Measurements from ENCODE around the gene FAXDC2. TPM values are rescaled to one million over a fixed set of nuclear protein-coding genes. Genes with fewer than 3 reads are reported as not detected.
A peak's percentile ranks its signal among the peaks of the same experiment; 100 is the strongest.
"Not testable (repeated sequence)": the region's sequence is repeated elsewhere in the genome, so short reads cannot be mapped to it uniquely, and the experiment has no call there.

The FAXDC2 gene
- total RNA-seq, 1 donor from 2014 or later = 32.3 TPM

DNA sequence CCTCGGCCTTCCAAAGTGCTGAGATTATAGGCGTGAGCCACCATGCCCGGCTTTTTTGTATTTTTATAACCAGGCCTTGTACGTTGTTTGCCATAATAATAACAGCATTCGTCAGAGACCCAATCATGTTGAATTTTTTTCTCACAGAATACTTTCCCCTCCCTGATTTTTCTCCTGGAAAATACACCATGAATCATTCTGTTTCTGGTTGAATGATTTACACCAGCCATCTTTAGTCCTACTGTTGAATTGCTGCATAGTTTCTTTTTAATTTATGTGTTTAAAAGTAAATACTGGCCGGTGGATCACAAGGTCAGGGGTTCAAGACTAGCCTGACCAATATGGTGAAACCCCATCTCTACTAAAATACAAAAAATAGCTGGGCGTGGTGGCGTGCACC is 11.5 kb upstream of the FAXDC2 start:
- DNase-seq (ENCODE audit: low spot score) = no peak

DNA sequence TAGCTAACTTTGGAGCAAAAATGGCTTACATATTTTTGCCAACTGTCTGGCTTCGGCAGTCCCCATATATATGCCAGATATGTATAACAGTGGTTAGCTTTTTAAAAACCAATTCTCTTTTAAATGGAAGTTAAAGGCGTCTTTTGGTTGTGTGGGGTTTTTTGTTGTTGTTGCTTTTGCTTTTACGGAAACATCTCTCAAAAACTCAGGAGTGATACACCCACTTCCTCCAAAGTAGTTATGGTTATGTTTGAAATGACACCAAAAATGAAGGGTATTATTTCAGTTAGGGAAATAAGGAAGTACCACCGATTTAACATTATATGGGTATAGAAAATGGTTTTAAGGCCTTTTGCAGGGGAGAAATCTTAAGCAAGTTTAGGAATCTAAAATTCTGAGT is 10.4 kb upstream of the FAXDC2 start:
- no peak for DNase-seq (ENCODE audit: low spot score)

DNA sequence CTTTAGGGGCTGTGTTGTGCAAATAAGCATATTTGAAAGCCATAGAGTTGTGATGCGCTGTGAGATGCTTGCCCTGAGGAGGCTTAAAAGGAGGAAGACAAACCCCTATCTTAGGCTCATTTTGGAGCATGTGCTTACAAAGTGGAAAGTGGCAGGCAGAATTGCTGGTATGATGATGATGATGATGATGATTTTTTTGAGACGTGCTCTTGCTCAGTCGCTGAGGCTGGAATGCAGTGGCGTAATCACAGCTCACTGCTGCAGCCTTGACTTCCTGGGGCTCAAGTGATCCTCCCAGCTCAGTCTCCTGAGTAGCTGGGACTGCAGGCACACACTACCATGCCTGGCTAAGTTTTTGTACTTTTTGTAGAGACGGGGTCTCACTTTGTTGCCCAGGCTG is 9.7 kb upstream of the FAXDC2 start:
- peak; percentile 64 for DNase-seq (ENCODE audit: low spot score)

DNA sequence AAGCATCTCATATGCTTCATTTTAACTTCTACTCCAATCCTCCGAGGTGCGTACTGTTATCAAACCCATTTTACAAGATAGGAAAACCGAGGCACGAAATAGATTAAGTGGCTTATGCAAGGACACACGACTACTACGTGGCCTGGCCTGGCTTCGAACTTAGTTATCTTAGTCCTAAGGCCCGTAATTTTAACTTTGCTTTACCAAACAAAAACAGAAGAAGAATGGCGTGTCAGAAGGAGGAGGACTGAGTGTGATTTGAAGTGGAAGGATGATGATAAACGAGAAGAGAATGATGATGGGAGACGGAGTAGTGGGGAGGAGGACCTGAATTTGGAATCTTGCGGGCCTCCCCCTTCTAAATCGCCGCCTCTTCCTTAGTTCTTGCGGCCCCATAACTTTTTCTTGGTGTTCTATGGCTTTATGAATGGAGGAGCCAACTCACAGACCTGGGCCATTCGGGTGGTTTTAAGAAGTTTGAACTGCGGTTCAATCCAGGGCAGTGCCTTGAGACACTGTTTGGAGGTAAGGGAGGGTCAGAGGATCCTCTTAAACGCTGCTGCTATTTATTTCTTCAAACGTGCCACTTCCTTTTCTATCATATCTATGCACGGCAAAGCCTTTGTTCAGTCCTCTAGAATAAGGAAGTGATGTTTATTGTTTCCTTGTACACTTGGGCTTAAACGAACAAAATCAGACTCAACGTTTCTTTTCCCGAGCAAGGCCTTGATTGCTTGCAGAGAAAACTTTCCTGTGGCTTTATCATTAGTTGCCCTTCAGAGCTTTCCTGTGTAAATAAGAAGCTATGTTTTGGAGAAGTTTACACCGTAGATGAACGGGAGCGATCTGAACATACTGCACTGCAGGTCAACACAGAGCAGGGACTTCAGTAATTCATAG is 8.8 kb upstream of the FAXDC2 start:
- DNase-seq (ENCODE audit: low spot score) = peak; percentile 41

DNA sequence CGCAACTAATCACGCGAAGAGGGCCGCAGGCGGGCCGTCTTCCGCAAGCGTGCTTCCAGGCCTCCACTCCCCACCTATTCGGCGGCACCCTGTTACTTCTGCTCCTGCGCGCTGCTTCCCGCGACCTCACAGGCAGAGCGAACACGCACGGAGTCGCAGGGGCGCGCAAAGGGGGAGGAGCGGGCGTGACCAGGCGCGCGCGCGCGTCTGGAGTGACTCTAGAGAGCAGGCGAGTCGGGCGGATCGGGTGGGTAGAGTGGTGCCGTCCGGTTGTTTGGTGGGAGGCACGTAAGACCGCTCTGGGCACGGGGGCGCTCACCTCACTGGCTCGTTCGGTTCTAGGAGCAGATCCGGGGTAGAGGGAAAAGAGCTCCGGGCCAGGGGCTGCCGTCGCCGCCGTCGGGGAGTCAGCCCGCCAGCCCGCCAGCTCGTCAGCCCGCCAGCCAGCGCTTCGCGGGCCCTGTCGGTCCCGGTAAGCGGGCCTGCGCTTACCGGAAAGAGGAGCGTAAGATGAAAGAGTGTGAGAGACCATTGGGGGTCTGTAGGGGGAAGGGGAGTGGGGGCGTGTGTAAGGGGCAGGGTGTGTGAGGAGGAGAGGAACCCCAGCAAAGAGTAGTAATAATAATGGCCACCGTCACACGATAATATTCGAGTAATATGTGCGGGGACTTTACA is 8.0 kb upstream of the FAXDC2 start, which contains the start of gene CNOT8:
Gene CNOT8, plus strand, starts transcription at position 331 of the 675 bp plus-strand sequence. CDS start 4,652 bp downstream, outside the sequence.
- DNase-seq (ENCODE audit: low spot score) = peak; percentile 99

DNA sequence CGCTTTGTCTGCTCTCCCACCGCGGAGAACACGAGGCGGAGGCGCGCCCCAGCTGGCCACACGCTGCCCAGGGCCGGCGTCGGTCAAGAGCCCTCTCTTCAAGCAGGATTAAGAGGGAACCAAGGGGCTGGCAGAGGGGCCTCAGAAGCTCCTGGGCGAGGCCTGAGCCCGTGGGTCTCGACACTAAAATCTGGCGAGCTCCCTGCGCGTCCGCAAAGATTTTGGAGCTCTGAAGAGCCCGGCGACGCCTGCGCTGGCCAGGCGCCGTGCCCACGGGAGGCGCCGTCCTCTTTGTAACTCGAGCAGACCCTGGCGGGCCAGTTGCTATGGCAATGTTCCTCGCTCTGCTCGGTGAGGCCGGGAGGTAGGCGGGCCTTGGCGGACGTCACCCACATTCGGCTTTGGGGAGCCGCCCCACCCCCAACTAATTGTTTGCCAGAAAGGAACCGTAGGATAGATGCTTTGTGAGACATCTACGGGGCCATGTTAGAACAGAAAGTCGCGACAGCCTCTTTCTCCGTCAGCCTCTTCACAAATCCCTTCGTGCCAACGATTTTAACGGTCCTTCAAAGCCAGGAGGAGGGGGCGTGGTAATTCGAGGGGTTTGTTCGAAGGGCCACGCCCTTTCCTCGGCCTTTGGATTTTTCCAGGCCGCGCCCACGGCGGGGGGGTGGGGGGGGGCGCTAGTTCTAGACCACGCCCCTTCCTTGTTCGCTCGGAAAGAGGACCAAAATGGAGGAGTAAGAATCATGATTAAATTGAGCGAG is 7.3 kb upstream of the FAXDC2 start:
- peak; percentile 99 for DNase-seq (ENCODE audit: low spot score)

DNA sequence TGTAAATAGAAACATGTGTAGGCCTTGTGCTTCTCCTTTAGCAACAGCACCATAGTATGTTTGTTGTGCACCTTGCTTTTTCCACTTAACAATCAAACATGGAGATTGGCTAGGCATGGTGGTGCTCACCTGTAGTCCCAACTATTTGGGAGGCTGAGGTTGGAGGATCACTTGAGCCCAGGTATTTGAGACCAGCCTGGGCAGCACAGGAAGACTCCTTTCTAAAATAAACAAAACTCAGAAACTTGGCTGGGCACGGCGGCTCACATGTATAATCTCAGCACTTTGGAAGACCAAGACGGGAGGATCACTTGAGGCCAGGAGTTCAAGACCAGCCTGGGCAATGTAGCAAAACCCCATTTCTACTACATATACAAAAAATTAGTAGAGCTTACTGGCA is 948 bp upstream of the FAXDC2 start:
- DNase-seq (ENCODE audit: low spot score) = no peak

DNA sequence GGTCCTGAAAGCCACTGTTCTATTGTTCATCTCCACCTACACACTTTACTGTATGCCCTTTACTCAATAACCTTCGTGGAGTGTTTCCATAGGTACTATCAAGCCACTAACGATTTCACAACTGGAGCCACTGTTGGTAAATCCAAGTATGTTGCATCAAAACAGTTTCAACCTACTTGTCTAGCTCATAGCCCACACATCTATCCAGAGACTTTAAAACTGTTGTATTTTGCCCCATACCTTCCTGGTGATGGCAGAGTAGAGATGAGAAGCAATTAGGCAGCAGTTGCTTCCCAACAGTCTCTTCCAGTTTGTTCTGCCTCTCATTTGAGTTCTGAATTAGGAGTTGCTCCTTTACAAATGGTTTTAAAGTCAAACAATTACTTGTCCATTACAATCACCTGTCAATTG is 607 bp downstream of the FAXDC2 start:
- DNase-seq (ENCODE audit: low spot score) = peak; percentile 44

DNA sequence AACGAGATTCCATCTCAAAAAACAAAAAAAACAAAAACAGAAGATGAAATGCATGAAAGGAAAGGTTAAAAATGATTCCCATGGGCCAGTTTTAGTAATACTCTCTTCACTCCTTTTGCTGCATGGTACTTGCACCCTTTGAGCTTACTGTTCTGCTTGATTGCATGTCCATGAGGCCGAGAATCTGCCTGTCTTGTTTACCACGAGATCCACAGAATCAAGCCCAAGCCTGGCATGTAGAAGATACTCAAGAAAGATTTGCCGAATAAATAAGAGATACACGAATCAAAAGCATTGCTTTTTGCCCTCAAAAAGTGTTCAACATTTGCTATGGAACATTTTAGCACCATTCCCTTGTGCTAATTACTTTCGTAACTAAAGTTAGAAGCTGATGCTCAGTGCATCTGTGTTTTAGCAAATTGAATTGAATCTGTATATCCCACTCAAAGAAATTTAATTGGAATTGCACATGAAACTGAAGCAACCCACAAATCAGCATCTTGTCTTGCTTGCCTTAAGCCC is 1.1 kb downstream of the FAXDC2 start:
- DNase-seq (ENCODE audit: low spot score) = no peak

DNA sequence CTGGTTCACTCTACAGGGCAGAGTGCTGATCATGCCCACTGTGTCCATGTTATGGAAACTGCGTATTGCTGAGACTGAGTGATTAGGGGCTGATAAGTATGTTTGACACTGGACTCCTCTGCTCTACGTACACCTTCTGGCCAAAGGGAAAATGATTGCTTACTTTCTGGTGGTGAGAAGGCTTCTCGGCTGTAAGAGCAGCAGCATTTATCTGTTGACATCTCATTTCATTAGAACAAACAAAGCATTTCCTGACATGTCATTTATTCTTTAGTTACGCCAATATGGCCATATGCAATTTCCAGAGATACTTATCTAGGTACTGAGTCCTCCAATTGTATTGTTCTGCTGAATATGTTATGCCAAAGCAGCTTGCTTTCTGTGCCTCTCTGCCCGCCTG is 5.6 kb downstream of the FAXDC2 start:
- no peak for DNase-seq (ENCODE audit: low spot score)

DNA sequence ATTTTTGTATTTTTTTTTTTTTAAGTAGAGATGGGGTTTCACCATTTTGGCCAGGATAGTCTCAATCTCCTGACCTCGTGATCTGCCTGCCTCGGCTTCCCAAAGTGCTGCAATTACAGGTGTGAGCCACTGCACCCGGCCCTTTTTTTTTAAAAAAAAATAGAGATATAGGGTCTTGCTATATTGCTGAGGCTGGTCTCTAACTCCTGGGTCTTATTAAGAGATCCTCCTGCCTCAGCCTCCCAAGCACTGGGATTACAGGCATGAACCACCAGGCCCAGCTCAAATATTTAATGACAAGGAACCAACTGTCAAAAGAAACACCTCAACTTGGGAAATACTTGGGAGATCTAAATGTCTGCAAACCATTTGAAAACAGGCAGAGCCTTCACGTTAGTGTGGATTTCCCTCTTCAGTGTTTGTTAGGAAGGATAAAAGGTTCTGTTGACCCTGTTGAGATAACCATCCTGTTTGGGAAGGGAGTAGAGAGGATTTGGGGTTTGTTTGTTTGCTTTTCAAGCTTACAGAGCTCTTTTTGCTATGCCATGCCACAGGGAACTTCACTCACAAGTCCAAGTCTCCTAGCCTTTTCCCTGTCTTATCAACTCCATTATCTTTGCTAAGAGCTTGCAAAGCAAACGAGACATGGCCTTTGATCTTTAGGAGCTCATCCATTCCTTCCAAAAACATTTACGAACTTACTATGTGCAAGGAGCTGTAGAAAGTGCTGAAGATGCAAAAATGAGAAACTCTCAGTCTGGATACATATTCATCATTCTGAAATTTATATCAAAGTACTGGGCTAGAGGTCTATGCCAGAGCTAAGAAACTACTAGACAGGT is 7.5 kb downstream of the FAXDC2 start:
- DNase-seq (ENCODE audit: low spot score) = no peak

DNA sequence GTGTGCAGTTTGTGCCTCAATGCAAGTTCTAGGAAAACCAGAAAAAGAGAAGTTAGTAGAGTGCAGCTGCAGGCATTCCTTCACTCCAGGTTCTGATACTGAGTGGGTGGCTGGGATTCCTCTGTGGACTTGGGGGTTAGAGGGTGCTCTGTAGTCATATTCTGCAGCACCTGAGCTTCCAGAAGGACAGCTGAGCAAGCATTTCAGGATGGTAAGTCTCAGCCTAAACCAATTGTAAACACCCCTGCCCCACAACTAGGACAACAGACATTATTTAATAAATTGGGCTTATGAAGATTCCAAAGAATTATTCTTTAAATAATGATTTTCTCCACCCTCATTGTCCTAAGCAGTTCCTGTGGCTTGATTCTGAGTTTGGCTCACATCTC is 9.1 kb downstream of the FAXDC2 start:
- no peak for DNase-seq (ENCODE audit: low spot score)

DNA sequence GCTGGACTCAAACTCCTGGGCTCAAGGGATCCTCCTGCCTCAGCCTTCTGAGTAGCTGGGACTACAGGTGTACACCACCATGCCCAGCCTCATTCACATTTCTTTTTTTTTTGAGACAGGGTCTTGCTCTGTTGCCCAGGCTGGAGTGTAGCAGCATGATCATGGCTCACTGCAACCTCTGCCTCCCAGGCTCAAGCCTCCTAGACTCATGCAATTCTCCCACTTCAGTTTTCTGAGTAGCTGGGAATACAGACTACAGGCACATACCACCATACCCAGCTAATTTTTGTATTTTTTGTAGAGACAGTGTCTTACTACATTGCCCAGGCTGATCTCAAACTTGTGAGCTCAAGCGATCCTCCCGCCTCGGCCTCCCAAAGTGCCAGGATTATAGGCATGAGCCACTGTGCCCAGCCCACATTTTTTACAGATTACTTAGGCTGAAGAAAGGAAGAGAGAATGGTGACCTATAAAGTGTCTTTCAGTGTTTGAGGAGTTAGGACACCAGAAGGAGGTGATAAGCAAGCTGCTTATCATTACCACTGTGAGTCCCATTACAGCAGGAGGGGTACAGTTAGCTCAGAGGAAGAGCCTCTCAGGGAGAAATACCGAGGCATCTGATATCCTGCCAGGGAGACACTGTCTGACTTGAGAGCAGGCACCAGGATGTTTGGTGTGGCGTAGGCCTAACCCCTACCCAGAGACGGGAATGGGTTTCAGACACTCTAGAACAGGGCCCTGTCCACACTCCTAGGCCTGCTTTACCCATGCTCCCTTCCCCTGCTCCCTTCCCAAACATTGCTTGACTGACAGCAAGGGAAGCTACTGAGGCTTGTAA is 9.7 kb downstream of the FAXDC2 start:
- DNase-seq (ENCODE audit: low spot score) = no peak

DNA sequence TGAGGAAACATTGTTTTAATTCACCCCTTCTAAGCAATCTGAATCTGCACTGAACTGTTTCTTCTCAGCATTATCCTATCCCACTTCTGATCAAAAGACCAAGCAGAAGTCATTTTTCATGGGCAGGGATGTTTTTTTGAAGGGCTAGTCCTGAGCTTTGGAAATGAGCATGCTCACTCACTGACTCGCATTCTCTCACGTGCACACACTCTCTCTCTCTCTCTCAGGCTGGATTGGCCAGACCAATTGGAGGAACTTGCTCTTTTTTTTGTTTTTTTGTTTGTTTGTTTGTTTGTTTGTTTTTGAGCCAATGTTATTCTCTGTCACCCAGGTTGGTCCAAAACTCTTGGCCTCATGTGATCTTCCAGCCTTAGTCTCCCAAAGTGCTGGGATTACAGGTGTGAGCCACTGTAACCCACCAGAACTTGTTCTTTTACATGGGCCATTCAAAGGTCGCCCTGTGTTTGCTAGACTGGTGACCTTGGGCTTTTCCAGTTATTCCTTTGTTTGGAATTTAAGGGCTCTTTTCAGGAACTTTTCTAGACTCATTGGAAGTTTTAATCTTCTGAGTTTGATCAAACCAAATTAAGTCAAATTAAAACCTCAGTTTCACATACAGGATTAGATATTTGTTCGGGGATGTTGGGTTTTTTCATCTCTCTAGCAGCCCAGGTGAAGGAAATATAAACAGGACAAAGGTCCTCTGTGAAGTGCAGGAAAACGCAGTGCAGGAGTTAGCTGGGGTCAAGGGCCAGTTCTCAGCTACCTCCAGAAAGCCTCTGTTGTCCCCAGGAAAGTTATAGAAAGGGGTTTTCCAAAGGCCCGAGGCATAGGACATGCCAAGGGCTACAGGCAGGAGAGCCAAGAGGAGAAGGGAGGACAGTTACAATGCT is 13.1 kb downstream of the FAXDC2 start:
- no peak for DNase-seq (ENCODE audit: low spot score)

DNA sequence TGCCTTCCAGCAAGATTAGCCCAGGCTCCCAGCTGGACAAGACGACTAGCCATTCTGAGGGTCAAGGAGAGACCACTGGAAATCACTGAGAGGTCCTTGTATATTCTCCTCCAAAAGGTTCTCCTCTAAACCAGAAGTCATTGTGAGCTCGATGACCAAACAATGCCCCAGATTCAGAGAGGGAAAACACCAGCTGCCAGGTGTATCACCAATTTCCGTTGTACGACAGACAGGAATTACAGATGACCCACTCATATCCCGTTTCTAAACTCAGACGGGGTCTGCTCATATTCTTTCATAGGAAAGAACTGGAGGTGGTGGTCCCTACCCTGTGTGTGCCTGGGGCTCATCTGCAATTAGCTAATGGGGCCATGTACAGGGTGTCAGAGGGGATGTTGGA is 14.2 kb downstream of the FAXDC2 start:
- no peak for DNase-seq (ENCODE audit: low spot score)

DNA sequence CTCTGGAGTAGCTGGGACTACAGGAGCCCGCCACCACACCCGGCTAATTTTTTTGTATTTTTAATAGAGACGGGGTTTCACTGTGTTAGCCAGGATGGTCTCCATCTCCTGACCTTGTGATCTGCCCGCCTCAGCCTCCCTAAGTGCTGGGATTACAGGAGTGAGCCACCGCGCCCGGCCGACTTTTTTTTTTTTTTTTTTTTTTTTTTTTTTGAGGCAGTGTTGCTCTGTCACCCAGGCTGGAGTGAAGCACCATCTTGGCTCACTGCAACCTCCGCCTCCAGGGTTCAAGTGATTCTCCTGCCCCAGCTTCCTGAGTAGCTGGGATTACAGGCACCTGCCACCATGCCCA is 14.7 kb downstream of the FAXDC2 start:
- DNase-seq (ENCODE audit: low spot score) = not testable (repeated sequence)

DNA sequence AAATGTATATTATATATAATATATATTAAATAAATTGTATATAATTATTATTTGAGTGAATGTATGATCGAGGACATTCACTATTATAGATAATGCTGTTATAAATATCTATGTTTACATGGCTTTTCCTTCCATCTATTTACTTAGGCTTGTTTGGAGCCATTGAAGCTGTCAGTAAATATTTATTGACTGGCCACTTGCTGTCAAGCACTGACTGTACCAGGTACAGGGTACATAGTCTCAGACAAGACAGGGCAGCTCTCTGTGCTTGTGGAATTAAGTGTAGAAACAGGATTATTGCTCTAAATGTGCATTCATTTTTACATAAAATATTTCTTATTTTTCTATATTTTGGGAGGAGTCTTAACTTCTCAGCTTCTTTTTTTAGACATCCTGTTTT is 16.4 kb downstream of the FAXDC2 start:
- DNase-seq (ENCODE audit: low spot score) = no peak

DNA sequence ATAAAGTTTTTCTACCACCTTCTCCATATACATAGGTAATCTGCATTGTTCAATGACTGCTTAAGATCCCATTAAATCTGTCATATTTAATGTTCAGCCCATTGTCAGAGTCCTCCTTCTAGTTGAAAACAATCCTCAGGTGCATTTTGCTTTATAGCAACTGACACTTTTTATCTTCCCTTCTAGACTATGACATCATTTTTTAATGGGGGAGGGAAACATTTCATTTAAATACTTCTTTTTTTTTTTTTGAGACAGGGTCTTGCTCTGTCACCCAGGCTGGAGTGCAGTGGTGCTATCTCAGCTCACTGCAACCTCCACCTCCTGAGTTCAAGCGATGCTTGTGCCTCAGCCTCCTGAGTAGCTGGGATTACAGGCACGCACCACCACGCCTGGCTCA is 17.6 kb downstream of the FAXDC2 start:
- DNase-seq (ENCODE audit: low spot score) = not testable (repeated sequence)

DNA sequence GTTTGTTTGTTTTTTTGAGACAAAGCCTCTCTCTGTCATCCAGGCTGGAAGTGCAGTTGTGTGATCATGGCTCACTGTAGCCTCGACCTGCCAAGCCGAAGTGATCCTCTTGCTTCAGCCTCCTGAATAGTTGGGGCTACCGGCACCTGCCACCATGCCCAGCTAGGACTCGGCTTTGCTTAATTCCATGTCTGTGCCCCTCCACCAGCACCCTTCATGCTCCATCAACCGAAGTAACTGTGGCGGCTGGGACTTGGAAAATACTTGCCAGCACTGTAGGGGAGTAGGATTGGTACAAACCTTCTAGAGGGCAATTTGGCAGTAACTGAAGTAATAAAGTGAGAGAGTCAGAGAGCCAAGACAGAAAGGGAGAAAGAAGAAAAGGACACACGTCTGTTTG is 19.0 kb downstream of the FAXDC2 start:
- DNase-seq (ENCODE audit: low spot score) = no peak

Data from umbilical cord (tissue), 2 donors.